Uterus (tissue), 2 donors: Measurements from ENCODE around the gene KREMEN1.

ENCODE experiments used
- CTCF ChIP-seq, 4 experiments: fragments of 200-600 bp in 2 of 4; fragments of 450-650 bp in 2 of 4; sonication (generic) in 2 of 4; IDR thresholded peaks; one replicate each; pipeline ENCODE4 v1.5.1; 2016 to 2019; ENCODE audit warnings: antibody characterized with exemption in 4 of 4, mild to moderate bottlenecking in 2 of 4, moderate library complexity in 1 of 4
- POLR2A ChIP-seq, 2 donors: fragments of 450-650 bp; IDR thresholded peaks; one replicate each; pipeline ENCODE4 v1.6.1; 2016; ENCODE audit warnings: antibody characterized with exemption in 2 of 2, mild to moderate bottlenecking in 1 of 2, moderate library complexity in 1 of 2

- no peak for TF ChIP-seq CTCF (IDR thresholded peaks at IDR 0.05)
- no peak for TF ChIP-seq POLR2A (IDR thresholded peaks at IDR 0.05)
These were observed 73.3 kb downstream of the KREMEN1 start for GRCh38 chr22:29146091-29146560.
